Psoas muscle (tissue), 8 donors: ENCODE results near the gene ACSS3. TPM values are rescaled to one million over a fixed set of nuclear protein-coding genes. Genes with fewer than 3 reads are reported as not detected.

Experiments used
- ATAC-seq, 4 donors: fragments of 200-7000 bp; cut with Tn5 transposase; one replicate each; pipeline ENCODE4 v1.9.1; 2020; ENCODE audit warnings: moderate library complexity in 3 of 4, mild to moderate bottlenecking in 2 of 4
- DNase-seq, 2 donors: peaks; one replicate each; pipeline ENCODE4 v3.0.0-alpha.2; 2020
- H3K27ac ChIP-seq: fragments of 200-600 bp; one replicate; pipeline ENCODE4 v1.8.0; 2022
- H3K27me3 ChIP-seq, 3 donors: fragments of 200-600 bp in 1 of 3; one replicate each; pipeline versions ENCODE4 v1.6.1 to v1.8.0; 2013 to 2022; ENCODE audit warnings: low read length in 2 of 3, mild to moderate bottlenecking in 2 of 3, moderate library complexity in 1 of 3; ENCODE audit not compliant: insufficient read depth in 3 of 3
- H3K36me3 ChIP-seq, 2 donors: fragments of 200-600 bp in 1 of 2; one replicate each; pipeline versions ENCODE4 v1.6.1 to v1.8.0; 2013 to 2022; ENCODE audit warnings: low read depth in 1 of 2, mild to moderate bottlenecking in 1 of 2, moderate library complexity in 1 of 2; ENCODE audit not compliant: insufficient read depth in 1 of 2
- H3K4me1 ChIP-seq: fragments of 200-600 bp; one replicate; pipeline ENCODE4 v1.8.0; 2022
- H3K4me3 ChIP-seq: fragments of 200-600 bp; one replicate; pipeline ENCODE4 v1.8.0; 2022; ENCODE audit warnings: mild to moderate bottlenecking
- H3K9me3 ChIP-seq: fragments of 200-600 bp; one replicate; pipeline ENCODE4 v1.8.0; 2022
- WGBS, 3 donors: extraction: QIAGEN DNeasy Blood & Tissue Kit; methylation state at CpG; one replicate each; pipeline versions ENCODE4 v1.1.6 to v1.1.7; 2013; 5-methylcytosine and 5-hydroxymethylcytosine counted together
- intact Hi-C, 2 donors: fragments of 100-400 bp; cut with DNase I; formaldehyde crosslinking; loops; one replicate each; pipeline versions ENCODE4 v1.11.0 to v1.14.2; 2022
- polyA plus RNA-seq, 3 donors: library from polyadenylated mRNA; stranded (reverse); fragments of 200-250 nt; gene quantifications; one replicate each; pipeline ENCODE4 v1.2.3, GENCODE V29; 2013
- total RNA-seq, 4 donors: library from RNA; stranded (reverse); fragmentation: NEBNext Ultra II Directional in 2 of 4; extraction: Animal tissue kit (Norgen Biotek cat#: 25700) in 2 of 4; gene quantifications; one replicate each; pipeline versions ENCODE4 v1.2.1 to v1.2.4, GENCODE V29; 2021 to 2023
- TF ChIP-seq, protein P1 (sequence below): fragments of 200-600 bp; IDR thresholded peaks from one replicate; pipeline ENCODE4 v1.8.0; 2022; ENCODE audit warnings: antibody characterized with exemption
- donor health status: healthy with polysubstance abuse.
- donor health status: DM: no; HTN: no; CAD: no; lungs with moderate emphysema.
- donor health status: Bipolar disorder and iron deficiency.
- donor health status: healthy.
- donor health status: DM: yes; HTN: yes; CAD: no.
- donor health status: DM: no; HTN: no; CAD: no.
- donor health status: DM: no; HTN: no; CAD: no.
- donor health status: DM: yes; HTN: yes; CAD: no.

Gene ACSS3
- total and polyA plus RNA-seq, 7 donors = 1.3 to 21.9 (median 7.1) TPM

DNA sequence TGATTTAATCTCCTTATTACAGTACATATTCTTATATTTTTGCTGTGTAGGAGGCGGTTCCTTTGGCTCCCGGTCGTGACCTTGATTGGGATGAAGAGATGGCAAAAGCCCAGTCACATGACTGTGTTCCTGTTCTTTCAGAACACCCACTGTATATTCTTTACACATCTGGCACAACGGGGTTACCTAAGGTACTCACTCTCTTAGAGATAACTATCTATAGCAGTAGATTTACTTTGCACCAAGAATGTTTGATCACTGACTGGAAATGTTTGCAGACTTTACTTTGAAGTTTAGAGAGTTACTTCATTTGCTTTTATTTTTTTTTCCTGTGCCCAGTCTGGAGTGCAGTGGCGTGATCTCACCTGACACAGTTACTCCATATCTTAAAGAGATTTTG, 65.2 kb downstream of the ACSS3 start:
- DNase-seq = no peak
- no peaks in the 10 kb centered on the region for H3K9me3 ChIP-seq
- H3K27ac ChIP-seq = no peak overlapping the region
- no peak overlapping the region for H3K4me3 ChIP-seq
- intact Hi-C loops = no loop called here
- 75 to 82% (median 77%) methylated on average over 5 of the region's 5 CpGs for WGBS, 3 donors
- TF ChIP-seq, protein P1, sequence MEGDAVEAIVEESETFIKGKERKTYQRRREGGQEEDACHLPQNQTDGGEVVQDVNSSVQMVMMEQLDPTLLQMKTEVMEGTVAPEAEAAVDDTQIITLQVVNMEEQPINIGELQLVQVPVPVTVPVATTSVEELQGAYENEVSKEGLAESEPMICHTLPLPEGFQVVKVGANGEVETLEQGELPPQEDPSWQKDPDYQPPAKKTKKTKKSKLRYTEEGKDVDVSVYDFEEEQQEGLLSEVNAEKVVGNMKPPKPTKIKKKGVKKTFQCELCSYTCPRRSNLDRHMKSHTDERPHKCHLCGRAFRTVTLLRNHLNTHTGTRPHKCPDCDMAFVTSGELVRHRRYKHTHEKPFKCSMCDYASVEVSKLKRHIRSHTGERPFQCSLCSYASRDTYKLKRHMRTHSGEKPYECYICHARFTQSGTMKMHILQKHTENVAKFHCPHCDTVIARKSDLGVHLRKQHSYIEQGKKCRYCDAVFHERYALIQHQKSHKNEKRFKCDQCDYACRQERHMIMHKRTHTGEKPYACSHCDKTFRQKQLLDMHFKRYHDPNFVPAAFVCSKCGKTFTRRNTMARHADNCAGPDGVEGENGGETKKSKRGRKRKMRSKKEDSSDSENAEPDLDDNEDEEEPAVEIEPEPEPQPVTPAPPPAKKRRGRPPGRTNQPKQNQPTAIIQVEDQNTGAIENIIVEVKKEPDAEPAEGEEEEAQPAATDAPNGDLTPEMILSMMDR = no peak
- no peaks in the 10 kb centered on the region for H3K27me3 ChIP-seq
- no peaks in the 10 kb centered on the region for H3K4me1 ChIP-seq
- no peak for ATAC-seq
- peaks cover 0 to 43% of the 10 kb centered on the region in 2 donors for H3K36me3 ChIP-seq

DNA sequence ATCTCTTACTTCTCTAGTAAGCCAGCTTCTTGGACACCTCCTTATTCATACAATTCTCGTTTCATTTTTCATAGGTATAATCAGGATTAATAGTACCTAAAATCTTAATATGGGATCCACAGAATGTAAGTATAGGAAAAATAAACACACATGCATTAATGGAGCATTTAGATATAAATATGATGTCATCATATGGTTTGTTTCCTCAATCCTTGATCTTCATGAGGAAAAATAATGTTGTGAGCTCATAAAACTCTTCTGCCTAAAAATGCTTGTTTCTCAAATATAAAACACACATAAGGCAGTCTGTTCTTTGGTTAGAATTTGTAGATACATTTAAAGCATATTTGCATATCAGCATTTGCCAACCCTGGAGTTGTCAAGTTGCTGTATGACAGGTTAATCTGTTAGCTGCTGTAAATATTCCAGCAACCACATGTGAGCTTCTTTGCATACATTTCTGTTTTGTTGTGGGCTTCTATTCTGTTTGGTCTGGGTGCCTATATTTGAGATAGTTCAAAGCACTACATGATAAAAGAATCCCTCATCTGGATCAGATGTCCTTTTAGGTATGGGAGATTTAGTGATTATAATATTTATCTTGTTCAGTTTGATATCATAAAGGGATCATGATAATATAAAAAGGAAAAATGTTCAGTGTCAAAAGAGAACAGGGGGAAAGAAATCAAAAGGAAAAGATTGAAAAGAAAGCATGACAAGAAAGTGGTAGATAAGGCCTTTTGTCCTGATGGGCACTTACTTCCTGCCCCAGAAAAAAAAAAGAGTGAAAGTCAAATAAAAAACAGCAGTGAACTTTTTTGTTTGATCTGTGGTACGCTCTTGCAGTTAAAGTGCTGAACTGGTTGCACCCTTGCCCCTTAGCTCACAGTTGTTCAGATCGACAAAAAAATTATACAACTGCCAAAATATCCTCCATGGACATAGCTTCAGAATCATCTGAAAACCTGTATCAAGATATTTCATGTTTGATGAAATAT, 68.6 kb downstream of the ACSS3 start:
- Histone ChIP-seq H3K4me3 (no peak overlapping the region), H3K4me1 (no peaks in the 10 kb centered on the region), H3K27ac (no peak overlapping the region), H3K27me3 (no peaks in the 10 kb centered on the region), H3K9me3 (no peaks in the 10 kb centered on the region), H3K36me3 (peaks cover 0 to 48% of the 10 kb centered on the region in 2 donors)
- 83 to 91% (median 89%) methylated on average over 3 of the region's 3 CpGs for WGBS, 3 donors
- no peak for ATAC-seq
- TF ChIP-seq, protein P1 = no peak
- no peak for DNase-seq
- intact Hi-C loops = no loop called here

DNA sequence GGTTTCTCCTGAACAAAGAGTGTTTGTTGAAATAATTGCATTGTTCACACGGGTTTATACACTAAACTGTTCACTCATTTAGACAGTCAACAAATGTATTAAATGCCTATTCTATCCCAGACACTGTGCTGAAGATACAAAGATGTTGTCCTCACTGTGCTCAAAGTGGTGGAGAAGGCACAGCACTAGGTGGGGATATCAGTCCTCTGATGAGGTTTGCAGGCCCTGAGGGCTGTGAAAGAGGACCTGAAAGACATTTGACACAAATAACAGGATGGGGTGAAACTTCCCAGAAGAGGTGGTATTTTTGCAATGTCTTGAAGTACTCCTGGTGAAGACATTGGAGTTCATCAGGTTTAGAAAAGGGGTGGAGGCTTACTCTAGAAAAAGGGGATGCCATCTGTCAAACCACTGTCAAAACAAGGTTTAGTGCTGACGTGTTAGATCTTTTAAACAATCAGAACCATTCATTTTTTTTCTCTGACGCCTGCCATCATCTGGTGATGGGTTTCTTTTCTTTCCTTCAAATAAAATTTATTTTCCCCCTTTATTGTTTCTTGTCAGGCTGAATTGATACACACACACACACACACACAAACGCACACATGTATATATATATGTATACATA, 69.5 kb downstream of the ACSS3 start:
- Histone ChIP-seq H3K4me3 (no peak overlapping the region), H3K27ac (no peak overlapping the region), H3K27me3 (no peaks in the 10 kb centered on the region), H3K9me3 (no peaks in the 10 kb centered on the region), H3K36me3 (peaks cover 0 to 57% of the 10 kb centered on the region in 2 donors), H3K4me1 (no peaks in the 10 kb centered on the region)
- WGBS, 3 donors = 80 to 85% (median 82%) methylated on average over 4 of the region's 4 CpGs
- DNase-seq = no peak
- intact Hi-C loops = no loop called here
- no peak for ATAC-seq
- TF ChIP-seq, protein P1 = no peak

DNA sequence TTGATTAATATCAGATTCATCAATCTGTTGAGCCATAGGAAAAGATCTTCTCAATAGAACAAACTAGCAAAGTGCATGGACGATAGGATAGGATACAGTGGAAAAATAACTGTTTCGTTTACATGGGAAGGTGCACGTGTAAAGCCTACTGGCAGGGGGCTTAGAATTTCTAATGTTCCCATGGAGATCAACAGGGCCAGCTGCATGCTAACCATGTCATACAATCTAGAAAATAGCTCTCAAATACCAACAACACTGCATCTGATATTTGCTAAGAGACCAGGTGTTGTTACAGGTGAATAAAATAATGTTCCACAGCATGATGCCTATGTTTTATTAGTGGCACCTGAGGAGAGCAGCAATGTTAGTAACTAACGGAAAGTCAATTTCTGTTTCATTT, 72.5 kb downstream of the ACSS3 start:
- H3K9me3 ChIP-seq = no peaks in the 10 kb centered on the region
- no peak overlapping the region for H3K27ac ChIP-seq
- intact Hi-C loops = no loop called here
- H3K36me3 ChIP-seq = peaks cover 0 to 53% of the 10 kb centered on the region in 2 donors
- no peaks in the 10 kb centered on the region for H3K27me3 ChIP-seq
- no peak overlapping the region for H3K4me3 ChIP-seq
- 53 to 64% (median 61%) methylated on average over 4 of the region's 4 CpGs for WGBS, 3 donors
- no peaks in the 10 kb centered on the region for H3K4me1 ChIP-seq
- TF ChIP-seq, protein P1 = no peak
- DNase-seq (no peak), ATAC-seq (no peak)
